Vagina (tissue), 2 donors: ENCODE results near the gene DNAL1. TPM values are rescaled to one million over a fixed set of nuclear protein-coding genes. Genes with fewer than 3 reads are reported as not detected.
"Not testable (repeated sequence)": the region's sequence is repeated elsewhere in the genome, so short reads cannot be mapped to it uniquely, and the experiment has no call there.

Source experiments
- DNase-seq, 2 donors: peaks; one replicate each; pipeline ENCODE4 v3.0.0-alpha.2; 2017; ENCODE audit errors: extremely low spot score in 2 of 2
- H3K27ac ChIP-seq: fragments of 200-600 bp; sonication (generic); one replicate; pipeline ENCODE4 v1.5.1; 2019
- H3K27me3 ChIP-seq: fragments of 200-600 bp; sonication (generic); one replicate; pipeline ENCODE4 v1.5.1; 2019
- H3K36me3 ChIP-seq, 2 donors: fragments of 200-600 bp; sonication (generic); one replicate each; pipeline ENCODE4 v1.5.1; 2017 to 2019
- H3K4me1 ChIP-seq: fragments of 200-600 bp; sonication (generic); one replicate; pipeline ENCODE4 v1.5.1; 2019
- H3K4me3 ChIP-seq, 2 donors: fragments of 200-600 bp; sonication (generic); 1 replicate in 1 of 2; 2 replicates in 1 of 2; pipeline ENCODE4 v1.5.1; 2016 to 2019
- H3K9me3 ChIP-seq: fragments of 200-600 bp; sonication (generic); one replicate; pipeline ENCODE4 v1.5.1; 2019
- POLR2A ChIP-seq, 2 donors: fragments of 450-650 bp; IDR thresholded peaks; one replicate each; pipeline ENCODE4 v1.6.1; 2017; ENCODE audit warnings: antibody characterized with exemption in 2 of 2, mild to moderate bottlenecking in 2 of 2, moderate library complexity in 2 of 2
- POLR2AphosphoS5 ChIP-seq, 2 donors: sonication (generic); formaldehyde crosslinking; IDR thresholded peaks; one replicate each; pipeline ENCODE4 v1.9.0; 2017; ENCODE audit warnings: antibody characterized with exemption in 2 of 2, mild to moderate bottlenecking in 2 of 2, low read depth in 1 of 2; ENCODE audit not compliant: insufficient read depth in 1 of 2
- intact Hi-C: fragments of 100-400 bp; cut with DNase I; formaldehyde crosslinking; loops from one replicate; pipeline ENCODE4 v1.15.1; 2023
- total RNA-seq: library from RNA; depleted of rRNA; stranded (reverse); fragments of >200 nt; gene quantifications from one replicate; pipeline ENCODE4 v1.2.3, GENCODE V29; 2016
- TF ChIP-seq, protein P1 (sequence below), 3 experiments: fragments of 450-650 bp in 2 of 3; fragments of 200-600 bp in 1 of 3; sonication (generic) in 1 of 3; IDR thresholded peaks; one replicate each; pipeline ENCODE4 v1.5.1; 2017 to 2019; ENCODE audit warnings: antibody characterized with exemption in 3 of 3, mild to moderate bottlenecking in 2 of 3, moderate library complexity in 2 of 3

The DNAL1 gene
- total RNA-seq, 1 donor from 2014 or later: 4.7 TPM

DNA sequence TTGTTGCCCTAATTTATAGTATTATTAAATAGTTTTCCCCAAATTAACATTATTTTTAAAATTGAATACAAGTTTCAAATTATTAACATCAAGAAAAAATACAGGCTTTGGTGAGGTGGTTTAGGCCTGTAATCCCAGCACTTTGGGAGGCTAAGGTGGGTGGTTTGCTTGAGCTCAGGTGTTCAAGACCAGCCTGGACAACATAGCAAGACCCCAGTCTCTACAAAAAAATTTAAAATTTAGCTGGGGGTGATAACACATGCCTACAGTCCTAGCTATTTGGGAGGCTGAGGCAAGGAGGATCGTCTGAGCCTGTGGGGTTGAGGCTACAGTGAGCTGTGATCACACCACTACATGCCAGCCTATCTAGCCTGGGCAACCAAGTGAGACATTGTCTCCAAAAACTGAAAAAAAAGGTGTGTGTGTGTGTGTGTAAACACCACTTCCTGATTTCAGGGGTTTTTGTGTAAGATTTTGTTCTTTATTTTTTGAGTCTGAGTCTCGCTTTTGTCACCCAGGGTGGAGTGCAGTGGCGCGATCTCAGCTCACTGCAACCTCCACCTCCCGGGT lies 3.9 kb upstream of the DNAL1 start:
- H3K4me3 ChIP-seq: no peak overlapping the region
- intact Hi-C loops: loop anchor here (10.0 kb wide), 1 partner anchor 74 kb away; the partner anchor contains the start of gene PNMA1
- H3K9me3 ChIP-seq: no peaks in the 10 kb centered on the region
- H3K4me1 ChIP-seq: peaks cover 15% of the 10 kb centered on the region
- DNase-seq: no peak
- no peak overlapping the region for H3K27ac ChIP-seq
- TF ChIP-seq POLR2AphosphoS5 (IDR thresholded peaks at IDR 0.05; ENCODE audit: insufficient read depth in 1 of 2, low read depth in 1 of 2) (no peak), POLR2A (IDR thresholded peaks at IDR 0.05) (no peak)
- TF ChIP-seq, protein P1, sequence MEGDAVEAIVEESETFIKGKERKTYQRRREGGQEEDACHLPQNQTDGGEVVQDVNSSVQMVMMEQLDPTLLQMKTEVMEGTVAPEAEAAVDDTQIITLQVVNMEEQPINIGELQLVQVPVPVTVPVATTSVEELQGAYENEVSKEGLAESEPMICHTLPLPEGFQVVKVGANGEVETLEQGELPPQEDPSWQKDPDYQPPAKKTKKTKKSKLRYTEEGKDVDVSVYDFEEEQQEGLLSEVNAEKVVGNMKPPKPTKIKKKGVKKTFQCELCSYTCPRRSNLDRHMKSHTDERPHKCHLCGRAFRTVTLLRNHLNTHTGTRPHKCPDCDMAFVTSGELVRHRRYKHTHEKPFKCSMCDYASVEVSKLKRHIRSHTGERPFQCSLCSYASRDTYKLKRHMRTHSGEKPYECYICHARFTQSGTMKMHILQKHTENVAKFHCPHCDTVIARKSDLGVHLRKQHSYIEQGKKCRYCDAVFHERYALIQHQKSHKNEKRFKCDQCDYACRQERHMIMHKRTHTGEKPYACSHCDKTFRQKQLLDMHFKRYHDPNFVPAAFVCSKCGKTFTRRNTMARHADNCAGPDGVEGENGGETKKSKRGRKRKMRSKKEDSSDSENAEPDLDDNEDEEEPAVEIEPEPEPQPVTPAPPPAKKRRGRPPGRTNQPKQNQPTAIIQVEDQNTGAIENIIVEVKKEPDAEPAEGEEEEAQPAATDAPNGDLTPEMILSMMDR (IDR thresholded peaks at IDR 0.05): no peak
- H3K27me3 ChIP-seq: no peaks in the 10 kb centered on the region
- no peaks in the 10 kb centered on the region for H3K36me3 ChIP-seq

DNA sequence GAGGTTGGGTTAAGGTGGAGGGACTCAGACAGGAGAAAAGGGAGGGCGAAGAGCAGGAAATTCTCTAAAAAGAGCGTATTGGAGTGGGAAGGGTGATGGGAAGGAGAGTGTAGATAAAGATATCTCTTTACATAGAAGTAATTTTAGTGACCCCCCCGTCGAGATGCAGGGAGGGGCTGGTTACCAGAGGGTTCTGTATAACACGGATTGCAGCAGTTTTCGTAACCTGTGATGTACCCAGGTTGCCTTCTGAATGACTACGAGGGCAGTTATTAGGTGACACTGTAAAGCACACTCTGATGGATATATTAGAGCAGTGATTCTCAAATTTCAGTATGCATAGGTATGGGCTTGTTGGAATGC lies 443 bp downstream of the DNAL1 start:
- Histone ChIP-seq H3K27me3 (no peaks in the 10 kb centered on the region), H3K27ac (peak overlapping the region; percentile 80), H3K9me3 (no peaks in the 10 kb centered on the region), H3K36me3 (no peaks in the 10 kb centered on the region), H3K4me3 (peak overlapping the region; percentile 76 to 86), H3K4me1 (peaks cover 20% of the 10 kb centered on the region)
- no peak for DNase-seq
- intact Hi-C loops: loop anchor here (10.0 kb wide), 1 partner anchor 70 kb away; the partner anchor contains the start of gene PNMA1
- TF ChIP-seq POLR2A (IDR thresholded peaks at IDR 0.05): no peak
- TF ChIP-seq, protein P1 (IDR thresholded peaks at IDR 0.05): no peak
- TF ChIP-seq POLR2AphosphoS5 (IDR thresholded peaks at IDR 0.05; ENCODE audit: insufficient read depth in 1 of 2, low read depth in 1 of 2): no peak

DNA sequence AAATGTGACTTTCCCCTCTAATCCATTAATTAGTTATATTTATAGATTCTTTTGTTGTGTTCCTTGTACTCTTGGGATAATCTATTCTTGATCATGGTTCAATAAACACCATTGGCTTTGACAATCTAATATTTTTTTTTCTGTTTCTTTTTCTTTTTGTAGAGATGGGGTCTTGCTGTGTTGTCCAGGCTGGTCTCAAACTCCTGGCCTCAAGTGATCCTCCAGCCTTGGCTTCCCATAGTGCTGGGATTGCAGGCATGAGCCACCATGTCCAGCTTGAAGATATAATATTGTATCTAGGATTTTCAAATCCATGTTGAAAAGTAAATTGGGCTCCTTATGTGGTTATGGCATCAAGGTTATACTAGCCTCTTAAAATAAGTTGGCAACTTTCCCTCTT lies 6.2 kb downstream of the DNAL1 start:
- no peak overlapping the region for H3K4me3 ChIP-seq
- peaks cover 0 to 7% of the 10 kb centered on the region in 2 donors for H3K36me3 ChIP-seq
- no peaks in the 10 kb centered on the region for H3K9me3 ChIP-seq
- intact Hi-C loops: no loop called here
- DNase-seq: no peak
- TF ChIP-seq POLR2A (IDR thresholded peaks at IDR 0.05): no peak
- TF ChIP-seq, protein P1 (IDR thresholded peaks at IDR 0.05): no peak
- no peak for TF ChIP-seq POLR2AphosphoS5 (IDR thresholded peaks at IDR 0.05; ENCODE audit: insufficient read depth in 1 of 2, low read depth in 1 of 2)
- H3K4me1 ChIP-seq: peaks cover 4% of the 10 kb centered on the region
- H3K27me3 ChIP-seq: no peaks in the 10 kb centered on the region
- H3K27ac ChIP-seq: no peak overlapping the region

DNA sequence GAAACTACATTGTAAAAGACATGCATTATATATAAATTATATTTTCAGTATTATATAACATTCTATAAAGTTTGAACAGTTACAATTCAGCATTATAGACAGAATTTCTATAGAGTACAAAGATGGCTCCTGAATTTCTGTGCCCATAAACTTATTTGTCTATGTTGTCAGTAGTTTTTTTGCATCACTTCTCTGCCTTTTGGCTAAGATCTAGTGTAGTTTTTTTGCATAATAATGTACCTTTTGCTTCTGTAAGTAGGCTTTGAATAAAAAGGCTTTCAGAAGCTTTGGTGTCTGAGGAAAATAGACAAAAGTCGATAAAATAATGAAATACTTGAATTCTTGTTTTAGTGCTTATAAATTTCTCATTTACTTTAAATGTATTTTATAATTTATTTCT lies 11.1 kb downstream of the DNAL1 start:
- no peaks in the 10 kb centered on the region for H3K4me1 ChIP-seq
- H3K9me3 ChIP-seq: no peaks in the 10 kb centered on the region
- no peak overlapping the region for H3K4me3 ChIP-seq
- H3K27me3 ChIP-seq: no peaks in the 10 kb centered on the region
- intact Hi-C loops: no loop called here
- DNase-seq: no peak
- no peak overlapping the region for H3K27ac ChIP-seq
- TF ChIP-seq, protein P1 (IDR thresholded peaks at IDR 0.05): no peak
- peaks cover 0 to 7% of the 10 kb centered on the region in 2 donors for H3K36me3 ChIP-seq

DNA sequence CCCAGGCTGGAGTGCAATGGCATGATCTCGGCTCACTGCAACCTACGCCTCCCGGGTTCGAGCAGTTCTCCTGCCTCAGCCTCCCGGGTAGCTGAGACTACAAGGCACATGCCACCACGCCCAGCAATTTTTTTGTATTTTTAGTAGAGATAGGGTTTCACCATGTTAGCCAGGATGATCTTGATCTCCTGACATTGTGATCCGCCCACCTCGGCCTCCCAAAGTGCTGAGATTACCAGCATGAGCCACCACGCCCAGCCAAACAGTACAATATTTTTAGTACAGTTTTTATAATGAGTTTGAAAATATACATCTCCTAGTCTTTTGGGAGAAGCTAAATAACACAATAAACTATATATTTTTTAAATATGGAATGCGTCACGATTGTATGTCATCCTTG lies 14.4 kb downstream of the DNAL1 start:
- H3K36me3 ChIP-seq, H3K9me3 ChIP-seq, H3K27ac ChIP-seq, H3K4me3 ChIP-seq, H3K4me1 ChIP-seq, H3K27me3 ChIP-seq, DNase-seq, intact Hi-C loops: not testable (repeated sequence)
